Endothelial cell of umbilical vein (primary cell): ENCODE measurements around the gene RNASE8. TPM values are rescaled to one million over a fixed set of nuclear protein-coding genes. Genes with fewer than 3 reads are reported as not detected.

Source experiments
- BruUV-seq: library from RNA; stranded (reverse); fragments of 400-500 nt; replicated peaks from 2 replicates; lab custom pipeline; 2021; lab: Mats Ljungman, UMichigan
- CTCF ChIA-PET: fragments of 300-600, 350-600 bp; sonication (Branson Sonifier 250); formaldehyde crosslinking; loops from one replicate; lab custom pipeline; 2021; ENCODE audit warnings: antibody characterized with exemption, inconsistent platforms; lab: Charles Lee
- POLR2A ChIA-PET: fragments of 300-600, 350-600 bp; sonication (Branson Sonifier 250); formaldehyde crosslinking; loops from one replicate; lab custom pipeline; 2021; ENCODE audit warnings: antibody characterized with exemption, inconsistent platforms; lab: Charles Lee
- DNase-seq: peaks from one replicate; pipeline ENCODE4 v3.0.0-alpha.2; 2011; ENCODE audit warnings: low read depth, low spot score
- FAIRE-seq: peaks from 2 replicates; lab custom pipeline; 2011; peaks lifted over from hg19 to GRCh38; lab: Jason Lieb, UNC
- H2AFZ ChIP-seq: 2 replicates; pipeline ENCODE4 v1.6.0; 2012; ENCODE audit warnings: low read depth, low read length, control low read depth, inconsistent platforms
- H3K27ac ChIP-seq: 2 replicates; pipeline ENCODE4 v1.5.1; 2011; ENCODE audit warnings: low read depth, mild to moderate bottlenecking, control low read depth, low read length, moderate library complexity; ENCODE audit not compliant: insufficient read depth
- H3K27me3 ChIP-seq, 2 experiments: 2 replicates each; pipeline versions ENCODE4 v1.6.0 to v1.6.1; 2011; ENCODE audit warnings: low read length in 2 of 2, mixed read lengths in 1 of 2; ENCODE audit not compliant: control insufficient read depth in 2 of 2, insufficient read depth in 2 of 2
- H3K36me3 ChIP-seq, 2 experiments: 2 replicates in 1 of 2; 3 replicates in 1 of 2; pipeline ENCODE4 v1.5.1; 2011; ENCODE audit warnings: low read length in 2 of 2, mild to moderate bottlenecking in 1 of 2, moderate library complexity in 1 of 2; ENCODE audit not compliant: control insufficient read depth in 2 of 2, insufficient read depth in 2 of 2; ENCODE audit errors: extremely low read depth in 1 of 2
- H3K4me1 ChIP-seq: 3 replicates; pipeline ENCODE4 v1.5.1; 2011; ENCODE audit warnings: mild to moderate bottlenecking, low read length; ENCODE audit not compliant: control insufficient read depth, insufficient read depth; ENCODE audit errors: extremely low read depth
- H3K4me2 ChIP-seq: 2 replicates; pipeline ENCODE4 v1.6.1; 2011; ENCODE audit warnings: low read length, control low read depth, mixed read lengths; ENCODE audit not compliant: insufficient read depth
- H3K4me3 ChIP-seq, 3 experiments: fragments of 200-600 bp in 1 of 3; sonication (generic), shearing (Covaris generic) in 1 of 3; replicated peaks in 1 of 3; 2 replicates each; pipeline ENCODE4 v1.5.1; 2011 to 2016; ENCODE audit warnings: control low read depth in 3 of 3, low read length in 3 of 3, mild to moderate bottlenecking in 2 of 3, inconsistent platforms in 1 of 3, low read depth in 1 of 3, moderate library complexity in 1 of 3; ENCODE audit not compliant: insufficient read depth in 1 of 3
- H3K79me2 ChIP-seq: 2 replicates; pipeline ENCODE4 v1.6.0; 2012; ENCODE audit warnings: low read length, inconsistent platforms; ENCODE audit not compliant: control insufficient read depth, insufficient read depth
- H3K9ac ChIP-seq: replicated peaks from 2 replicates; pipeline ENCODE3; 2011; ENCODE audit warnings: low read length, control low read depth; ENCODE audit not compliant: insufficient read depth; ENCODE audit errors: extremely low read depth
- H3K9me1 ChIP-seq: replicated peaks from 3 replicates; pipeline ENCODE4 v1.6.0; 2011; ENCODE audit warnings: mild to moderate bottlenecking, low read length; ENCODE audit not compliant: control insufficient read depth, insufficient read depth; ENCODE audit errors: extremely low read depth
- H3K9me3 ChIP-seq: replicated peaks from 2 replicates; pipeline ENCODE4 v1.5.1; 2012; ENCODE audit warnings: low read length, inconsistent platforms; ENCODE audit not compliant: control insufficient read depth, insufficient read depth
- H4K20me1 ChIP-seq: replicated peaks from 2 replicates; pipeline ENCODE3; 2011; ENCODE audit warnings: mild to moderate bottlenecking, low read length; ENCODE audit not compliant: control insufficient read depth, insufficient read depth; ENCODE audit errors: extremely low read depth
- EZH2 ChIP-seq: IDR thresholded peaks from 2 replicates; pipeline ENCODE4 v1.6.1; 2012; ENCODE audit warnings: borderline replicate concordance, low read depth, mild to moderate bottlenecking, moderate library complexity, low read length, inconsistent platforms; ENCODE audit not compliant: severe bottlenecking
- FOS ChIP-seq: IDR thresholded peaks from 2 replicates; pipeline ENCODE4 v1.6.1; 2011; ENCODE audit warnings: mild to moderate bottlenecking, low read length, moderate library complexity, borderline replicate concordance; ENCODE audit not compliant: insufficient read depth
- GATA2 ChIP-seq: IDR thresholded peaks from 2 replicates; pipeline ENCODE4 v1.7.0; 2011; ENCODE audit warnings: low read depth, mild to moderate bottlenecking, moderate library complexity, mixed read lengths, low read length; ENCODE audit not compliant: insufficient read length, insufficient read depth
- JUN ChIP-seq: IDR thresholded peaks from 2 replicates; pipeline ENCODE4 v1.6.1; 2011; ENCODE audit warnings: borderline replicate concordance, low read depth; ENCODE audit not compliant: insufficient read length, insufficient read depth
- MYC ChIP-seq: IDR thresholded peaks from one replicate; pipeline ENCODE4 v1.6.1; 2011; ENCODE audit warnings: mild to moderate bottlenecking, low read depth, low read length
- POLR2A ChIP-seq: IDR thresholded peaks from 2 replicates; pipeline ENCODE4 v1.6.1; 2012; ENCODE audit warnings: low read depth, mild to moderate bottlenecking, control low read depth, low read length
- POLR2AphosphoS5 ChIP-seq: IDR thresholded peaks from 2 replicates; pipeline ENCODE4 v1.6.1; 2012; ENCODE audit warnings: low read depth, mild to moderate bottlenecking, control low read depth, low read length, moderate library complexity; ENCODE audit not compliant: insufficient read depth
- dilution Hi-C: fragments of 300-500 bp; cut with MboI; formaldehyde crosslinking; loops from one replicate; pipeline ENCODE4 v1.15.0; 2019; ENCODE audit warnings: low sequenced_read_pairs; ENCODE audit not compliant: extremely low pct_ligation_motif_present
- intact Hi-C: fragments of 100-400 bp; cut with micrococcal nuclease; formaldehyde crosslinking; loops from one replicate; pipeline ENCODE4 v1.10.0; 2022
- polyA plus RNA-seq, 4 experiments: library from polyadenylated mRNA; depleted of rRNA in 3 of 4; stranded (reverse) in 3 of 4; unstranded in 1 of 4; fragments of >200 nt; gene quantifications; 2 replicates each; pipeline versions ENCODE4 v1.2.1 to v1.2.3, GENCODE V29; 2011 to 2012; ENCODE audit warnings: missing spikeins in 1 of 4
- total RNA-seq: library from RNA; stranded (reverse); gene quantifications from 2 replicates; pipeline ENCODE4 v1.2.3, GENCODE V29; 2021
- TF ChIP-seq, protein P1 (sequence below): IDR thresholded peaks from 2 replicates; pipeline ENCODE4 v1.6.1; 2011; ENCODE audit not compliant: insufficient read depth, insufficient read length
- TF ChIP-seq, protein P2 (sequence below), 2 donors: IDR thresholded peaks; 1 replicate in 1 of 2; 2 replicates in 1 of 2; pipeline ENCODE4 v1.5.1; 2011; ENCODE audit warnings: low read length in 2 of 2, mild to moderate bottlenecking in 2 of 2, moderate library complexity in 2 of 2, control low read depth in 1 of 2, inconsistent platforms in 1 of 2, low read depth in 1 of 2; ENCODE audit not compliant: insufficient read depth in 1 of 2; ENCODE audit errors: extremely low read depth in 1 of 2

RNASE8 gene
- total and polyA plus RNA-seq, 2 donors (not counting 3 experiments of a cell fraction or from before 2014, with no cell fraction given), result not detected

DNA sequence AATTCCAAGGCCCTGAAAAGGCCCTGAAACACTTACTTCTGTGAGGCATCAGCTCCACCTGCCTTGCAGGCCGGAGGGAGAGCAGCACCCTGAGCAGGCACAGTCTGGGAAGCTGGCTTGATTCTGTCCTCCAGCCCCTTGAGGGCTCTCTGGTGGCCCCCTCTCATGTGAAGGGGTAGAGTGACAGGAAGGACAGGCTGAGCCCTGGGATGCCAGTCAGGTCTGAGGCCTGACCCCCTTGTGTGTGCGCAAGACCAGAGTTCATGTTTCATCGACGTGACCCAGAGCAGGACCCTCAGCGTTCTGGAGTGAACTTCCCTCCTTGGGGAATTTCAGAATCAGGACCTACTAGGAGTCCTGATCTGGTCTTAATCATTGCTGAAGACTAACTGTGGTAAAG lies 1.3 kb downstream of the RNASE8 start:
- CTCF ChIA-PET, result interaction anchor here (0.9 to 1.8 kb wide), 3 partner anchors 10 to 44 kb away, joined by 4 to 8 read pairs (median 5); no protein-coding TSS in a partner anchor

More for the DNA sequence above, 1.3 kb downstream of the RNASE8 start:
- Histone ChIP-seq H3K36me3 (no peaks in the 10 kb centered on the region), H2AFZ (no peak overlapping the region), H4K20me1 (no peaks in the 10 kb centered on the region), H3K27me3 (peaks cover 14 to 30% of the 10 kb centered on the region in 2 experiments), H3K27ac (no peak overlapping the region), H3K4me2 (no peak overlapping the region), H3K9ac (no peak overlapping the region), H3K9me3 (no peaks in the 10 kb centered on the region), H3K4me1 (no peaks in the 10 kb centered on the region), H3K4me3 (no peak overlapping the region), H3K9me1 (no peaks in the 10 kb centered on the region), H3K79me2 (no peaks in the 10 kb centered on the region)
- BruUV-seq, result no TSS peak
- no peak for TF ChIP-seq POLR2A
- TF ChIP-seq, protein P1, sequence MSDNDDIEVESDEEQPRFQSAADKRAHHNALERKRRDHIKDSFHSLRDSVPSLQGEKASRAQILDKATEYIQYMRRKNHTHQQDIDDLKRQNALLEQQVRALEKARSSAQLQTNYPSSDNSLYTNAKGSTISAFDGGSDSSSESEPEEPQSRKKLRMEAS, result no peak
- TF ChIP-seq JUN, result no peak
- TF ChIP-seq, protein P2, sequence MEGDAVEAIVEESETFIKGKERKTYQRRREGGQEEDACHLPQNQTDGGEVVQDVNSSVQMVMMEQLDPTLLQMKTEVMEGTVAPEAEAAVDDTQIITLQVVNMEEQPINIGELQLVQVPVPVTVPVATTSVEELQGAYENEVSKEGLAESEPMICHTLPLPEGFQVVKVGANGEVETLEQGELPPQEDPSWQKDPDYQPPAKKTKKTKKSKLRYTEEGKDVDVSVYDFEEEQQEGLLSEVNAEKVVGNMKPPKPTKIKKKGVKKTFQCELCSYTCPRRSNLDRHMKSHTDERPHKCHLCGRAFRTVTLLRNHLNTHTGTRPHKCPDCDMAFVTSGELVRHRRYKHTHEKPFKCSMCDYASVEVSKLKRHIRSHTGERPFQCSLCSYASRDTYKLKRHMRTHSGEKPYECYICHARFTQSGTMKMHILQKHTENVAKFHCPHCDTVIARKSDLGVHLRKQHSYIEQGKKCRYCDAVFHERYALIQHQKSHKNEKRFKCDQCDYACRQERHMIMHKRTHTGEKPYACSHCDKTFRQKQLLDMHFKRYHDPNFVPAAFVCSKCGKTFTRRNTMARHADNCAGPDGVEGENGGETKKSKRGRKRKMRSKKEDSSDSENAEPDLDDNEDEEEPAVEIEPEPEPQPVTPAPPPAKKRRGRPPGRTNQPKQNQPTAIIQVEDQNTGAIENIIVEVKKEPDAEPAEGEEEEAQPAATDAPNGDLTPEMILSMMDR (IDR thresholded peaks at IDR 0.05; ENCODE audit: extremely low read depth in 1 of 2, insufficient read depth in 1 of 2, low read depth in 1 of 2, low read length in 2 of 2), result no peak
- TF ChIP-seq MYC, result no peak
- no peak for TF ChIP-seq FOS
- TF ChIP-seq POLR2AphosphoS5, result no peak
- TF ChIP-seq GATA2, result no peak
- TF ChIP-seq EZH2, result no peak
- intact Hi-C loops (no loop called here), dilution Hi-C loops (no loop called here)
- FAIRE-seq (no peak), DNase-seq (no peak)
- POLR2A ChIA-PET, result no interaction called here
